GM12878 (cell line): ENCODE data around the gene HAPLN2. TPM values are rescaled to one million over a fixed set of nuclear protein-coding genes. Genes with fewer than 3 reads are reported as not detected.
A peak's percentile ranks its signal among the peaks of the same experiment; 100 is the strongest.

ENCODE experiments used
- ATAC-seq: fragments of 200-7000 bp; cut with Tn5 transposase; 3 replicates; pipeline ENCODE4 v1.9.1; 2020; ENCODE audit warnings: mild to moderate bottlenecking, moderate library complexity
- BruUV-seq: library from RNA; stranded (reverse); fragments of 400-500 nt; replicated peaks from 2 replicates; lab custom pipeline; 2021; lab: Mats Ljungman, UMichigan
- CTCF ChIA-PET: fragments of 300-600 bp; sonication (Branson Sonifier 250); formaldehyde crosslinking; extraction: SDS; loops from one replicate; lab custom pipeline; 2021; ENCODE audit warnings: inconsistent platforms; lab: Yijun Ruan, JAX
- POLR2A ChIA-PET: fragments of 350-600 bp; formaldehyde crosslinking; extraction: SDS; loops from one replicate; lab custom pipeline; 2021; ENCODE audit warnings: inconsistent platforms; lab: Charles Lee
- RAD21 ChIA-PET: fragments of 300-600 bp; sonication (Branson Sonifier 250); formaldehyde crosslinking; loops from one replicate; lab custom pipeline; 2023; ENCODE audit warnings: antibody characterized with exemption; ENCODE audit not compliant: unreplicated experiment; lab: Charles Lee
- SMC1A ChIA-PET: fragments of 300-600 bp; sonication (Branson Sonifier 250); formaldehyde crosslinking; loops from one replicate; lab custom pipeline; 2023; ENCODE audit not compliant: unreplicated experiment, uncharacterized antibody; lab: Charles Lee
- DNase-seq: peaks from one replicate; pipeline ENCODE4 v3.0.0-alpha.2; 2011; ENCODE audit warnings: low read depth, low spot score
- FAIRE-seq: peaks from 3 replicates; lab custom pipeline; 2011; peaks lifted over from hg19 to GRCh38; lab: Jason Lieb, UNC
- H2AFZ ChIP-seq: 2 replicates; pipeline ENCODE4 v1.6.0; 2011; ENCODE audit warnings: low read depth, low read length, control low read depth; ENCODE audit not compliant: control insufficient read depth
- H3K27ac ChIP-seq: 2 replicates; pipeline ENCODE4 v1.5.1; 2011; ENCODE audit warnings: control low read depth; ENCODE audit not compliant: control insufficient read depth, insufficient read depth
- H3K27me3 ChIP-seq, 2 experiments: replicated peaks in 1 of 2; 2 replicates each; pipeline versions ENCODE4 v1.6.0 to v1.6.1; 2011; ENCODE audit warnings: low read length in 1 of 2; ENCODE audit not compliant: control insufficient read depth in 2 of 2, insufficient read depth in 2 of 2
- H3K36me3 ChIP-seq, 2 experiments: 2 replicates each; pipeline ENCODE4 v1.5.1; 2011; ENCODE audit warnings: low read length in 1 of 2; ENCODE audit not compliant: control insufficient read depth in 2 of 2, insufficient read depth in 2 of 2
- H3K4me1 ChIP-seq: 2 replicates; pipeline ENCODE4 v1.6.1; 2011; ENCODE audit warnings: mild to moderate bottlenecking, low read length, moderate library complexity, mixed read lengths; ENCODE audit not compliant: control insufficient read depth, insufficient read depth
- H3K4me2 ChIP-seq: 2 replicates; pipeline ENCODE4 v1.6.0; 2011; ENCODE audit warnings: control low read depth; ENCODE audit not compliant: control insufficient read depth, insufficient read depth
- H3K4me3 ChIP-seq: fragments of 200-600 bp; sonication (generic); 2 replicates; pipeline ENCODE4 v1.5.1; 2016
- H3K79me2 ChIP-seq: 2 replicates; pipeline ENCODE4 v1.6.0; 2011; ENCODE audit warnings: low read length; ENCODE audit not compliant: control insufficient read depth, insufficient read depth
- H3K9ac ChIP-seq: 2 replicates; pipeline ENCODE4 v1.8.0; 2011; ENCODE audit warnings: low read length, control low read depth, mixed read lengths; ENCODE audit not compliant: control insufficient read depth, insufficient read depth
- H3K9me3 ChIP-seq: replicated peaks from 3 replicates; pipeline ENCODE4 v1.5.1; 2011; ENCODE audit warnings: mild to moderate bottlenecking, low read length; ENCODE audit not compliant: control insufficient read depth, insufficient read depth
- H4K20me1 ChIP-seq: 2 replicates; pipeline ENCODE4 v1.6.0; 2011; ENCODE audit not compliant: control insufficient read depth, insufficient read depth
- CTCF ChIP-seq, 3 experiments: IDR thresholded peaks in 2 of 3; conservative IDR thresholded peaks in 1 of 3; 2 replicates each; pipeline ENCODE4 v1.5.1; 2011; ENCODE audit warnings: low read depth in 3 of 3, low read length in 3 of 3, mild to moderate bottlenecking in 3 of 3, control low read depth in 2 of 3, moderate library complexity in 2 of 3, inconsistent platforms in 1 of 3, mixed read lengths in 1 of 3; ENCODE audit not compliant: control insufficient read depth in 2 of 3, insufficient read depth in 1 of 3; ENCODE audit errors: extremely low read depth in 1 of 3
- JUNB ChIP-seq: IDR thresholded peaks from 2 replicates; pipeline ENCODE4 v1.6.1; 2016; ENCODE audit warnings: antibody characterized with exemption, mild to moderate bottlenecking
- MEF2A ChIP-seq: IDR thresholded peaks from 2 replicates; pipeline ENCODE4 v1.6.1; 2011; ENCODE audit warnings: low read depth, mild to moderate bottlenecking, low read length, moderate library complexity; ENCODE audit not compliant: insufficient read depth
- RAD21 ChIP-seq: IDR thresholded peaks from 2 replicates; pipeline ENCODE4 v1.6.1; 2011; ENCODE audit warnings: mild to moderate bottlenecking, low read depth, low read length, moderate library complexity; ENCODE audit not compliant: insufficient read depth
- SMARCA5 ChIP-seq: fragments of 450-650 bp; IDR thresholded peaks from 2 replicates; pipeline ENCODE4 v1.6.1; 2017; ENCODE audit warnings: mild to moderate bottlenecking
- SMC3 ChIP-seq: IDR thresholded peaks from 2 replicates; pipeline ENCODE4 v1.6.1; 2011; ENCODE audit warnings: low read length, improper control_type of control experiment, borderline replicate concordance
- SREBF1 ChIP-seq: IDR thresholded peaks from 2 replicates; pipeline ENCODE4 v1.6.1; 2012; ENCODE audit warnings: mild to moderate bottlenecking, low read length
- YY1 ChIP-seq: IDR thresholded peaks from 2 replicates; pipeline ENCODE4 v1.6.1; 2011; ENCODE audit warnings: low read depth, mild to moderate bottlenecking, low read length
- ZNF207 ChIP-seq: fragments of 450-650 bp; IDR thresholded peaks from 2 replicates; pipeline ENCODE4 v1.6.1; 2014; ENCODE audit warnings: antibody characterized with exemption, mild to moderate bottlenecking, borderline replicate concordance
- WGBS: methylation state at CpG from one replicate; pipeline ENCODE4 v1.1.6; 2016; ENCODE audit warnings: low lambda C conversion rate; ENCODE audit not compliant: insufficient replicate concordance, insufficient coverage; ENCODE audit errors: missing lambda C conversion rate; 5-methylcytosine and 5-hydroxymethylcytosine counted together
- in situ Hi-C: fragments of 300-500 bp; cut with MboI; formaldehyde crosslinking; loops from 9 replicates; pipeline ENCODE4 v1.14.3; 2018; ENCODE audit warnings: mixed read lengths
- intact Hi-C: fragments of 100-400 bp; cut with micrococcal nuclease; formaldehyde crosslinking; loops from one replicate; pipeline ENCODE4 v1.14.2; 2022; ENCODE audit not compliant: unreplicated experiment
- polyA plus RNA-seq, 11 experiments: library from polyadenylated mRNA; depleted of rRNA in 4 of 11; unstranded in 6 of 11; stranded (reverse) in 5 of 11; fragments of >200 nt; fragmentation: Nextera tagmentation in 4 of 11; fragmentation: Illumina TruSeq in 1 of 11; extraction: Ambion mirVana in 4 of 11; extraction: Trizol in 1 of 11; gene quantifications; 1 replicate in 1 of 11; 2 replicates in 10 of 11; pipeline versions ENCODE4 v1.2.1 to v1.2.3, GENCODE V29; 2011 to 2016; ENCODE audit warnings: inconsistent platforms in 2 of 11, missing spikeins in 2 of 11, low read depth in 1 of 11
- total RNA-seq, 4 experiments: library from RNA; depleted of rRNA in 3 of 4; stranded (reverse); fragments of >200 nt in 3 of 4; fragmentation: Illumina TruSeq in 1 of 4; extraction: Trizol in 1 of 4; gene quantifications; 2 replicates each; pipeline versions ENCODE4 v1.2.1 to v1.2.3, GENCODE V29; 2013 to 2021

Gene HAPLN2
- total and polyA plus RNA-seq, 10 of the 15 experiments (the other 5 are each of a cell fraction or from before 2014, with no cell fraction given) = 0.15 to 0.24 TPM; not detected in 8

GRCh38 chr1:156608036-156608674 is 11.1 kb upstream of the HAPLN2 start:
- no TSS peak for BruUV-seq
- ChIA-PET SMC1A (interaction anchor here (0.7 to 2.1 kb wide), 17 partner anchors 16 to 275 kb away, joined by 3 to 23 read pairs (median 6); partner anchors contain the start of genes MEF2D and NAXE), CTCF (interaction anchor here (0.6 to 2.1 kb wide), 40 partner anchors 8 to 249 kb away, joined by 3 to 40 read pairs (median 4); partner anchors contain the start of genes HAPLN2, IQGAP3, NAXE and TTC24)
- Histone ChIP-seq H3K36me3 (no peaks in the 10 kb centered on the region), H3K9me3 (no peaks in the 10 kb centered on the region)
- intact Hi-C loops = loop anchor here (1.0 to 10.0 kb wide), 4 partner anchors 24 to 223 kb away; no protein-coding TSS in a partner anchor
- TF ChIP-seq ZNF207 (no peak), SMC3 (peak; percentile 95), MEF2A (0 out of 2 replicates have a peak, but pooled peaks have one; percentile 47), RAD21 (peak; percentile 80), CTCF (IDR thresholded peaks at IDR 0.05 in 2 of 3, conservative IDR thresholded peaks at IDR 0.05 in 1 of 3; ENCODE audit: control insufficient read depth in 2 of 3, extremely low read depth in 1 of 3, insufficient read depth in 1 of 3, low read depth in 3 of 3, low read length in 3 of 3) (peak; percentile 75 to 93 (median 78)), SREBF1 (no peak), YY1 (peak; percentile 65; the same call in 1 of the 2 replicates), JUNB (no peak), SMARCA5 (peak; percentile 71; the same call in 1 of the 2 replicates)
- TF ChIP-seq, all 136 proteins: peak for 6
- in situ Hi-C loops = loop anchor here (5.0 to 10.0 kb wide), 2 partner anchors 153 to 221 kb away; no protein-coding TSS in a partner anchor
- peaks cover 0 to 3% of the 10 kb centered on the region in 2 experiments; a peak in 2 of 4 replicates for H3K27me3 ChIP-seq
- H3K9ac ChIP-seq = no peak overlapping the region
- WGBS = 10% methylated on average over 7 of the region's 7 CpGs
- H4K20me1 ChIP-seq = no peaks in the 10 kb centered on the region
- H3K4me2 ChIP-seq = no peak overlapping the region
- H3K27ac ChIP-seq = no peak overlapping the region
- ChIA-PET POLR2A (interaction anchor here (0.6 to 1.0 kb wide), 3 partner anchors 9 to 163 kb away, joined by 3 to 4 read pairs (median 3); no protein-coding TSS in a partner anchor), RAD21 (interaction anchor here (0.6 to 2.1 kb wide), 21 partner anchors 8 to 223 kb away, joined by 3 to 12 read pairs (median 4); partner anchors contain the start of gene NAXE)
- H2AFZ ChIP-seq = no peak overlapping the region
- peak; percentile 95 for FAIRE-seq
- H3K4me3 ChIP-seq = no peak overlapping the region
- no peaks in the 10 kb centered on the region for H3K79me2 ChIP-seq
- ATAC-seq = peak; percentile 99
- DNase-seq = peak; percentile 62
- 0 out of 2 replicates have a peak, but pooled peaks cover 4% of the 10 kb centered on the region for H3K4me1 ChIP-seq
